Rectal smooth muscle tissue (tissue), 1 donor: ENCODE measurements around the gene YIF1A.
"Not testable (repeated sequence)": the region's sequence is repeated elsewhere in the genome, so short reads cannot be mapped to it uniquely, and the experiment has no call there.

ENCODE experiments used
- H3K27ac ChIP-seq: one replicate; pipeline ENCODE4 v1.7.0; 2013; ENCODE audit warnings: low read depth, low read length, inconsistent platforms
- H3K27me3 ChIP-seq: one replicate; pipeline ENCODE4 v1.7.0; 2013; ENCODE audit warnings: low read length; ENCODE audit not compliant: control insufficient read depth, insufficient read depth
- H3K36me3 ChIP-seq: one replicate; pipeline ENCODE4 v1.7.0; 2013; ENCODE audit warnings: low read length; ENCODE audit not compliant: control insufficient read depth, insufficient read depth
- H3K4me1 ChIP-seq: one replicate; pipeline ENCODE4 v1.7.0; 2013; ENCODE audit warnings: low read length; ENCODE audit not compliant: control insufficient read depth, insufficient read depth
- H3K4me3 ChIP-seq: one replicate; pipeline ENCODE4 v1.7.0; 2013; ENCODE audit warnings: low read length
- H3K9ac ChIP-seq: one replicate; pipeline ENCODE4 v1.7.0; 2013; ENCODE audit warnings: low read length

Gene YIF1A

GRCh38 chr11:66277064-66277463 lies 11.9 kb downstream of the YIF1A start:
- H3K4me3 ChIP-seq, H3K4me1 ChIP-seq, H3K9ac ChIP-seq, H3K27me3 ChIP-seq, H3K27ac ChIP-seq: not testable (repeated sequence)
- H3K36me3 ChIP-seq = peaks cover 30% of the 10 kb centered on the region

GRCh38 chr11:66276619-66277018 lies 12.3 kb downstream of the YIF1A start:
- not testable (repeated sequence) for H3K9ac ChIP-seq, H3K4me3 ChIP-seq, H3K4me1 ChIP-seq, H3K27ac ChIP-seq, H3K27me3 ChIP-seq
- peaks cover 31% of the 10 kb centered on the region for H3K36me3 ChIP-seq

GRCh38 chr11:66275984-66276612 lies 12.8 kb downstream of the YIF1A start:
- no peaks in the 10 kb centered on the region for H3K4me1 ChIP-seq
- H3K36me3 ChIP-seq = peaks cover 31% of the 10 kb centered on the region
- no peak overlapping the region for H3K27ac ChIP-seq

GRCh38 chr11:66275396-66275795 lies 13.5 kb downstream of the YIF1A start:
- no peak overlapping the region for H3K27ac ChIP-seq

More at GRCh38 chr11:66275984-66276612, 12.8 kb downstream of the YIF1A start:
- no peak overlapping the region for H3K9ac ChIP-seq
- H3K27me3 ChIP-seq = no peaks in the 10 kb centered on the region
- H3K4me3 ChIP-seq = no peak overlapping the region

DNA sequence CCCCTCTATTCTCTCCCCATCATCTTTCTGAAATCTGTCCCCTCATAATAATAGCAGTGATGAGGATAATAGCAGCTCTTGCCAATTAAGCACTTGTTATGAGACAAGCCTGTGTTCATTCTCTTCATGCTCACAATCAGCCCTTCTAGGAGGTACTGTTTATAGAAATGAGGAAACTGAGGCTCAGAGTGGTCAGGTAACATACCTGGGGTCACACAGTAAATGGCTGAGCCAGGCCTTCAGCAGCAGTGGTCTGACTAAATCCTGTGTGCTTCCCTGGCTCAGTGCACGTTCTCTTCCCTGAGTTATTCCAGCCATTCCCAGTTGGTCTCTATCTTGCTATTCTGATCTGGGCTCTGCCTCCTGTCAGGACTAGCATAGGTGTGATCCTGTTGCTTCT lies 14.7 kb downstream of the YIF1A start:
- H3K27me3 ChIP-seq = no peaks in the 10 kb centered on the region
- peaks cover 31% of the 10 kb centered on the region for H3K36me3 ChIP-seq
- H3K27ac ChIP-seq = no peak overlapping the region
- H3K9ac ChIP-seq = no peak overlapping the region
- H3K4me3 ChIP-seq = no peak overlapping the region
- H3K4me1 ChIP-seq = peaks cover 7% of the 10 kb centered on the region

More at GRCh38 chr11:66275396-66275795, 13.5 kb downstream of the YIF1A start:
- Histone ChIP-seq H3K4me1 (no peaks in the 10 kb centered on the region), H3K9ac (no peak overlapping the region), H3K36me3 (peaks cover 31% of the 10 kb centered on the region), H3K27me3 (no peaks in the 10 kb centered on the region), H3K4me3 (no peak overlapping the region)

DNA sequence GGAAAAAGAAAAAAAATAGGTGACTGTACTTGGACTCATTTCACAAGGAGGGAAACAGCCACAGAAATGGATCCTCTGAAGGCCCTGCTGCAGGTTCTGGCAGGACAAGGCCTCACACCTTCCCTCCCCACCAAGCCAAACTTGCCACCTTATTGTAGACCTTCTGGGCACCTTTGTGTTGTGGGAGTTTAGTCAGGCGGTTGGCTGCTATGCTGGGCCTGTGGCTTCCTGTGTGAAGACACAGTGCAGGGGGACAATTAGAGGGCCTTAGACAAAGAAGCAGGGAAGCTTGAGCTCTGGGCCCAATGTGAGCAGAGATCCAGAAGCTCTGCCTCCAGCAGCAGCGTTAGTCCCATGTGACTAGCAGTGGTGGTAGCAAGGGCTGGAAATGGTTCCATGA lies 16.3 kb downstream of the YIF1A start:
- H3K4me3 ChIP-seq = no peak overlapping the region
- peaks cover 8% of the 10 kb centered on the region for H3K4me1 ChIP-seq
- H3K36me3 ChIP-seq = peaks cover 31% of the 10 kb centered on the region
- no peak overlapping the region for H3K9ac ChIP-seq
- H3K27me3 ChIP-seq = no peaks in the 10 kb centered on the region
- H3K27ac ChIP-seq = no peak overlapping the region

DNA sequence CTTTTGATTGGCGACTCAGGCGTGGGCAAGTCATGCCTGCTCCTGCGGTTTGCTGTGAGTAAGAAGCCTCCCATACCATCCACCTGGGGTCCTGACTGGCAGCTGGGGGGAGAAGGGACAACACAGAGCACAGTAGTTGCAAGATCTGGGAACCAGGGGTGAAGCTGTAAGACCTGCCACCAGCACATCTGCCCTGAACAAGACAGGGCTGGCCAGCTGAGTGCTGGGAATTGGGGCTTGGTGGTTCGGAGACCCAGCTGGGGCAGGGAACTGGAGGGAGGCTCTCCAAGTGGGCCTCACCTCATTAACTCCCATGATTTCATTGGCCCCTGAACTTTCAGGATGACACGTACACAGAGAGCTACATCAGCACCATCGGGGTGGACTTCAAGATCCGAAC lies 17.1 kb downstream of the YIF1A start:
- no peak overlapping the region for H3K27ac ChIP-seq

DNA sequence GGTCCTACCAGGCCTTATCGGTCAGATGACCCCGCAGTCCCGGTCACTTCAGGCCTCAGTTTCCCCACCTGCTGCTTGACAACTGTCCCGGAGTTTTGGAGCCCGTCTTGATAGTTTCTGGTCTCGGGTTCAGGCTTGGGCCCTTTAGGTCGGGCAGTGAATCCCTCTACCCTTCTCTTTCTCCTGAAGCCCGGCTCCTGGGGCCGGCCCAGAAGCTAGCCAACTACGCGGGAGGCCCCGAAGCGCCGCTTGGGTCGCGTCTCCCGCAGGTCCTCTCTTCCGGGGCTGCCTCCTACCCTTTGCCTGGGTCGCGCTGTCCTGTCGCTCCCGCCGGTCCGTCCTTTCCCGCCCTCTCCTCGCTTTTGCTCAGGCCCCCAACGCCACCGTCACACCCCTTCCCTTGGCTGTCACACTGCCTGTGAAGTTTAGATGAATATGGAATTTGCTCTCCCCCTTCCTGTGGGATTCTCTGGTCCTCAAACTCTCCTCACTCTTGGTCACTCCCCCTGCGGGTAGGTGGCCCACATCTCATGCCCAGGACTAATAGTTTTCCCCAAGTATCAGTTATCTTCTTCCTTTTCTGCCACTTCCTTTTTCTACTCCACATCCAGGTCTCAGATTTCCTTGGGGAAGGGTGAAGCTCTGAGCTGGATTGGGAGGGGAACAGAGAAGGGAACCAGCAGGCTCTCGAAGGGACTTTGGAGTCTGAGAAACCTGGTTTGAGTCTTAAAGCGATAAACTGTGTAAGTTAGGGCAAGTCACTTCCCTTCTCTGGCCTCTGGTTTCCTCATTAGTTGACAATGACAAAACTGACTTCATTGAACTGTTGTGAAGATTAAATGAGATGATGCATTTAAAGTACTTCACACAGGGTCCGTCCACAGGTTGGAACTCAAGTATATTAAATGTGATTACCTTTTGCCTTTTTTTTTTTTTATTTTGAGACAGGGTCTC lies 19.7 kb downstream of the YIF1A start:
- H3K9ac ChIP-seq = peak overlapping the region; percentile 99
- H3K27ac ChIP-seq = peak overlapping the region; percentile 95
- no peaks in the 10 kb centered on the region for H3K27me3 ChIP-seq
- H3K4me1 ChIP-seq = peaks cover 14% of the 10 kb centered on the region
- H3K4me3 ChIP-seq = peak overlapping the region; percentile 97
- H3K36me3 ChIP-seq = peaks cover 22% of the 10 kb centered on the region

More for the DNA sequence above, 17.1 kb downstream of the YIF1A start:
- H3K9ac ChIP-seq = no peak overlapping the region
- peaks cover 11% of the 10 kb centered on the region for H3K4me1 ChIP-seq
- H3K4me3 ChIP-seq = no peak overlapping the region
- peaks cover 31% of the 10 kb centered on the region for H3K36me3 ChIP-seq
- no peaks in the 10 kb centered on the region for H3K27me3 ChIP-seq

DNA sequence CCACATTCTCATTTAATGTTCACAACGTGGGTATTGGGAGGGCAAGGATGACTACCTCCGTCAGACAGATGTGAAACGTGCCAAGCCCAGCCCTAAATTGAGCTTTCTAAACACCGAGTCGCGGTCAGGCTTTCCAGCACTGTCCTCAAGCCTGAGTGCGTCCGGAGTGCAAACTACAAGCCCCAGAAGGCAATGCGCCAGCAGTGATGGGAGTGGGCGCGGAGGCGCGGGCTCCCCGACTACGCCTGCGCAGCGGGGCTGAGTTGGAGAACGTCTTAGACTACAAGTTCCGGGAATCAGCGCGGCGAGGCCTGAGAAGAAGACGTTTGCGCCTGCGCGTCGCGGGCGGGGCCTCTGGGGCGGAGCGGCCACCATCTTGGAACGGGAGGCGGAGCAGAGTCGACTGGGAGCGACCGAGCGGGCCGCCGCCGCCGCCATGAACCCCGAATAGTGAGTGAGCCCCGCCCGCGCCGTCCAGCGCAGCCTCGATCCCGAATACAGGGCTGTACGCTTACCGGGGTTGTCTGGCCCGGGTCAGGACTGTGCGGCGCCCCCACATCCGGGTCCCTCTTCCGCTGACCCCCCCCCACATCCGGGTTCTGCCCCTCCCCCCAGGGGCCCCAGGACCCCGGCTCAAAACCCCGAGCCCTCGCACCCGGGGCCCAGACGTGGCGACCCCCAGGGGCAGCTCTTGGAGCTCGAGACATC lies 20.5 kb downstream of the YIF1A start, which contains the start of gene RAB1B:
Gene RAB1B, plus strand, starts transcription at position 396 of the 708 bp plus-strand sequence. Its CDS starts 41 bp downstream, at position 437.
- Histone ChIP-seq H3K4me1 (peaks cover 14% of the 10 kb centered on the region), H3K9ac (peak within 1 kb of the TSS; percentile 99)

DNA sequence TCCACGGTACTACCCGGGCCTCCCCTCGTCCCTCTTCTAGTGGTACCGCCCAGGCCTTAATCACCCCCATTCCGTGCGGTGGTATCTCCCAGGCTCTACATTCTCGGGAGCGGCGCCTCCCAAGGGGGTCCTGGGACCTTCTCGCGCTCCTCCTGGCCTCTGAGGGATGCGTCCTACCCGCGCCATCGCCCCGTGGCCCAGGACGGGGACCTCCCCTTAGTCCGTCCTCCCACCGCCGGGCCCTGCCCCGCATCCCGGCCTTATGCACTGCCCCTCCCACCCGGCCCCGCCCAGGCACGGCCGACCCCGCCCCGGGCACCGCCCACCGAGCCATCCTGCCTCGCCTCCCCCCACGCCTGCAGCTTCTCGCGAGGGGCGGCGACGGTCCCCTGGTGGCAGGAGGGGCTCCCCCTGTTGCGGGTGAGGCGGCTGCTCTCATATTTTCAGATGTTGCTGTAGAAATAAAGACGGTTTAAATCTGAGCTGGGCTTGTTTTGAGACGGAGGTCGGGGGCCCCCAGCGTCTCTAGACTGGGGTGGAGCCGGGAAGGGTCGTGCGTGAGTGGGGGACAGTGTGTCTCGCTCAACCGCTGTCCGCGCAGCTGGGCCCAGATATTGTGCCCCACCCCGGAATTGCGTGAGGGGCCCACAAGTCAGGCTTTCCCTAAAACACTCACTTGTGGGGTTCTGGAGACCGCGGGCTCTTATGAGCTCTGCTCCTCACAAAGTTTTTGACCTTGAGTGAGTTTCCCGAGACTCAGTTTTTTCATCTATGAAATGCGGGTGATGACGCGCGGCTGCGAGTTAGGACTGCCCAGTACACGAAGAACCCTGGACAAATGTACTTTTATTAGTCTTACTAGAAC lies 21.3 kb downstream of the YIF1A start:
- Histone ChIP-seq H3K36me3 (peaks cover 15% of the 10 kb centered on the region), H3K27ac (peak overlapping the region; percentile 95), H3K4me1 (peaks cover 14% of the 10 kb centered on the region), H3K9ac (peak overlapping the region; percentile 13), H3K4me3 (peak overlapping the region; percentile 97), H3K27me3 (no peaks in the 10 kb centered on the region)

More for the DNA sequence above, 20.5 kb downstream of the YIF1A start, which contains the start of gene RAB1B:
- Histone ChIP-seq H3K27ac (peak within 1 kb of the TSS; percentile 95), H3K36me3 (peaks cover 16% of the 10 kb centered on the region), H3K4me3 (peak within 1 kb of the TSS; percentile 97), H3K27me3 (no peaks in the 10 kb centered on the region)

DNA sequence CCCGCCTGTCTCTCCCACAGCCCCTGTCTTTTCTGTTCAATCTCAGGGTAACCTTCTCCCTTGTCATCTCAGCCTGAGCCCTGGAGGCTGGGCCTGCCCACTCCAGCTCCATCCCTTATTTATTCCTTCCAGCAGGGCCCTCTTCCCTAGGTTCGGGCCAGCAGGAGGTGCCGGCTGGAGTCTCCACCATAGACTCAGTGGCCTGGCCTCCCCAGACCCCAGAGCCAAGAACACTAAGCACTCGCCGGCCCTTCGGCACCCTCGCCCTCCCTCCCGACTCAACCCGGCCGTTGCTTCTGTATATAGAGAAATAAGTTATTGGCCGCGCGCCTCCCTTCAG lies 21.9 kb downstream of the YIF1A start:
- Histone ChIP-seq H3K27ac (peak overlapping the region; percentile 95), H3K9ac (no peak overlapping the region), H3K4me1 (peaks cover 14% of the 10 kb centered on the region), H3K4me3 (peak overlapping the region; percentile 79), H3K27me3 (no peaks in the 10 kb centered on the region), H3K36me3 (peaks cover 9% of the 10 kb centered on the region)
